HG02970 (cell line): ENCODE measurements around the gene CCT2.
"Not testable (repeated sequence)": the region's sequence is repeated elsewhere in the genome, so short reads cannot be mapped to it uniquely, and the experiment has no call there.

Experiments used
- ATAC-seq: cut with Tn5 transposase; IDR thresholded peaks from one replicate; pipeline ENCODE4 v1.9.1; 2021; ENCODE audit warnings: mild to moderate bottlenecking, moderate library complexity, moderate number of reproducible peaks; ENCODE audit not compliant: unreplicated experiment, low FRiP score

Gene CCT2

DNA sequence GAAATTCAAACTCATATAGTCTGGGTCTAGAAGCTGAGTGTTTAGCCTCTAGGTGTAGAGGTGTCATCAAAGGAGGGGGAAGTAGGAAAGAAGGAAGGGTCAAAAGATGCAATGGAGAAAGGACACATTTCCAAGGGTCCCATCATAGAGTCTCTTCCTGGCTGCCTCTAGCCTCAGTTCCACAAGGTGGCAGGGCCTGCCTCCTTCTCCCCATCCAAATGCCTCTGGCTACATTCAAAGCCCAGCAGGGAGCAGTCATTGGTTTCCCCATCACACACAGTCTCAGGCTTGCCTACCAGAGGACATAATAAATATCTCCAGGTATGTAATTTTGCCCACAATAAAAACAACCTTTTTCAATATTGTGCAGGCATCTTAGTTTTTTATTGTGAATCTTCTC is 2.1 kb upstream of the CCT2 start:
- no peak for ATAC-seq

DNA sequence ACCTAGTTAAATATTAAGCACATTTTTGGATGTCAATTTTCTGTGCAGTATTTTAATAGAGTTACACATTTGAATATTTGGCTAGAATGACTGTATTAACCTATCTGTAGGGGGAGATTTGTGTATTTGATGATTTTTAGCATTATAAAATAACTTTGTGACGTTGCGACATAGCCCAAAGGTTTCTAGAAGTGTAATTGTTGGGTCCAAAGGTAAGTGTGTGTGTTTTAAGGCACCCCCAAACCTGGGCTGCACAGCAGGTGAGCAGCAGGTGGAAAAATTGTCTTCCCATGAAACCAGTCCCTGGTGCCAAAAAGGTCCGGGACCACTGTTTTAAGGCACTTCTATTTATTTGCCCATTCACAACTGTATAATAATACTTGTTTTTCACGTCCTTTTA is 3.3 kb downstream of the CCT2 start:
- no peak for ATAC-seq

GRCh38 chr12:69589082-69589481 is 3.8 kb downstream of the CCT2 start:
- no peak for ATAC-seq

- ATAC-seq = no peak
These were observed 10.4 kb downstream of the CCT2 start for GRCh38 chr12:69595689-69596088.

DNA sequence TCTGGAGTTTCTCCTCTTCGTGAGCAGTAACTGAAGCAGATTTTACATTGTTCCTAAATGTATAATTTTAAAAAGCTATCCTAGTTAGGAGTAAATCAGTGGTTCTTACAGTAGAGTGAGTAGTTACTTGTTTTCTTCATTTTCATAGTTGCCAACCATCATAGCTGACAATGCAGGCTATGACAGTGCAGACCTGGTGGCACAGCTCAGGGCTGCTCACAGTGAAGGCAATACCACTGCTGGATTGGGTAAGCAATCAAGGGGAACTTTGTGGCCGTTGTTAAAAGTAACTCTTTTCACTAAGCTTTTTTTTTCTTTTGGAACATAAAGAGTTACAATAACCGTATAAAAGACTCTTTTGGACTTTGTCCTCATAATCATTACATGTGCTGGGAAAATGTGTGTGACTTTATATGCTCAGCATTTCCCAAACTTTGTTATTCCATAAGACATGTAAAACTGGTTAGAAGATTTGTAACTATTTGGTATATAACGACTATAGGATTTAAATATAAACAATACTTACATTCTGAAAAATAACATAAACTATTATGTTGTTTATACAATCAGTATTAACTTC is 13.0 kb downstream of the CCT2 start:
- no peak for ATAC-seq

GRCh38 chr12:69600804-69601203 is 15.5 kb downstream of the CCT2 start:
- ATAC-seq = no peak

GRCh38 chr12:69601962-69602685 is 16.9 kb downstream of the CCT2 start:
- no peak for ATAC-seq

DNA sequence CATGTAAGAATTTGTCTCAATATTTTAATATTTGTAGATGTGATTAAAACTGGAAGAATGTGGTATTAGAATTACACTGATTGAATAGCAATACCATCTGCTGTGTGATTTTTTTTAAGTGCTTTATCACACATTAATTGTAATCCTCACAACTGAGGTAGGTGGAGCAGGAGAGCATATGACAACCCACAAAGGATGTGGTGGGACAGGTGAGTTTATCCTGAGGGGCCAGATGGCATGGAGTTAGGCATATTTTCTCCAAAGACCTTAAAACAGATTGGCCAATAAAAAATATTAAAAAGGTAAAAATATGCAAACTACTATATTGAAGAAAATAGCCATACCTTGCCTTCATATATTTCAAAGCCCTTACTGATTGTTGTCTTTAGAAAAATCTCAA is 17.7 kb downstream of the CCT2 start:
- ATAC-seq = no peak

DNA sequence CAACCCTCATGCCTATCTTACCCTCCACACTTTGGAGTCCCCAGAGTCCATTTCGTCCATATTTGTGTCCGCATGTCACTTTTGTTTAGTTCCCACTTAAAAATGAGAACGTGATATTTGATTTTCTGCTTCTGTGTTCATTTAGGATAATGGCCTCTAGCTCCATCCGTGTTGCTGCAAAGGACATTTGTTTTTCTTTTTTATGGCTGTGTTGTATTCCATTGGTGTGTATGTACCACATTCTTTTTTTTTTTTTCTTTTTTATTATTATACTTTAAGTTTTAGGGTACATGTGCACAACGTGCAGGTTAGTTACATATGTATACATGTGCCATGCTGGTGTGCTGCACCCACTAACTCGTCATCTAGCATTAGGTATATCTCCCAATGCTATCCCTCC is 18.3 kb downstream of the CCT2 start:
- ATAC-seq = not testable (repeated sequence)

GRCh38 chr12:69604275-69604674 is 19.0 kb downstream of the CCT2 start:
- ATAC-seq = not testable (repeated sequence)

- ATAC-seq = no peak
These were observed 22.9 kb downstream of the CCT2 start for GRCh38 chr12:69608114-69608513.

GRCh38 chr12:69610126-69610525 is 24.9 kb downstream of the CCT2 start:
- ATAC-seq = no peak

DNA sequence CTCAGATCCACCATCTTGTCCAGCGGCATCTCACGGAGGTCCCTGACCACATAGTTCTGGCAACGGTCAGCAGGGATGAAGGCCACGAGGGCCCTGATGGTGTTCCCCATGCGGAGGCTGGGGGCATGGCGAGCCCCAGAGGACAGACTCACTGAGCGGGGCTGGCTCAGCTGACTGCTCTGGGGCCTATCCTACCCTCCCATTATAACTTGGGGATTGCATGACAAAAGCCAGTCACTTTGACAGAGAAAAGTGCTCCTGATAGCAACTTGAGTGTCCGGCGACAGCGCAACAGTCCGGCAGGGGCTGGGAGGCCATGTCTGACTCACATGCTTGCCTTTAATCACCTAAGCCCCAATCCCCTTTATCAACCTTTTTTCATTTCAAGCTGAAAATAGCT is 25.5 kb downstream of the CCT2 start, which contains the start of gene LRRC10:
LRRC10 (minus strand) TSS at position 179 of the 400 bp plus-strand sequence; CDS start at position 110, 69 bp downstream.
- no peak for ATAC-seq

- ATAC-seq = no peak
These were observed 28.1 kb downstream of the CCT2 start for GRCh38 chr12:69613351-69613750.

GRCh38 chr12:69616025-69616424 is 30.8 kb downstream of the CCT2 start:
- no peak for ATAC-seq

- ATAC-seq = no peak
These were observed 33.8 kb downstream of the CCT2 start for GRCh38 chr12:69619050-69619449.

DNA sequence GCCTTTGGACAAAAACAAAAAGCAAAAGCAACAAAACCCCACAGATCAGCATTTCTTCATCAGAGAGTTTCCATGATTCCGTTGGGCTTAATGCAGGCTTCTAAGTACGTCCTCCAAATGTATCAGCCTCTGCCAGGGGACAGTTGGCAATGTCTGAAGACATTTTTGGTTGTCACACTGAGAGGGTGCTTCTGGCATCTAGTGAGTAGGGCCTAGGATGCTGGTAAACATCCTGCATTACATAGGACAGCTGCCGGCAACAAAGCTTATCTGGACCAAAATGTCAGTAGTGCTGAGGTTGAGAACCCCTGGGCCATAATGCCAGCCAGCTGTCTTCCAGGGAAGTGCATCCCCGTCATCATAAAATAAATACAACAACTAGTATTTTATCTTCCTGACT is 34.8 kb downstream of the CCT2 start:
- ATAC-seq = no peak

- ATAC-seq = no peak
These were observed 35.7 kb downstream of the CCT2 start for GRCh38 chr12:69620921-69621320.

- no peak for ATAC-seq
These were observed 36.3 kb downstream of the CCT2 start for GRCh38 chr12:69621551-69621950.

DNA sequence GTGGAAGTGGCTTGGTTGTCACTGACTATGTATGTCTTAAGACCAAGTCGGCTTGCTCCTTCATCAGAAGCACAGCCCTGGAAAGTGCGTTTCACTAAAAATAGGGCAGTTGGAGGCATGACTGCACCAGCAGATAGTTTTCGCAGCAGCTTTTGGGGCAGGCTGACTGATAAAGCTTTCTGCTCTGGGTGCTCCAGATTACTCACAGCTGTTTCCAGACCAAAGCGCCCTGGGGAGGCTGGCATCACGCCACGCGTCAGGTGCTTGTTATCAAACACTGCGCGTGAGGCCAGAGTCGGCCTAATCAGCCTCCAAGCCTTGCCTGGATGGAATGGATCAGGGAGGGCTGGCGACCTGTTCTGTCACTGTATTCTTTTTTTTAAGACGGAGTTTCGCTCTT is 38.7 kb downstream of the CCT2 start:
- ATAC-seq = no peak

- ATAC-seq = no peak
These were observed 42.2 kb downstream of the CCT2 start for GRCh38 chr12:69627501-69627900.

GRCh38 chr12:69630191-69630590 is 44.9 kb downstream of the CCT2 start:
- no peak for ATAC-seq
